ENCODE results near the gene EPS8. TPM values are rescaled to one million over a fixed set of nuclear protein-coding genes. Genes with fewer than 3 reads are reported as not detected.

Gene EPS8
- total RNA-seq, 1 experiment from 2014 or later, result 36.7 TPM

Small RNA genes lying within 50 kb of the gene (small RNA-seq; reads per million reads assigned to genes)
- not detected for gene RNU6-251P

Other genes with a start within 250 kb of the EPS8 start
- gene STRAP, start 93.0 kb upstream of the EPS8 start, total RNA-seq (2014; rRNA removed; shearing (Covaris generic)), result 116 and 118 TPM in 2 replicates
- 33.7 and 50.8 TPM in 2 replicates for gene DERA, start 121.9 kb upstream of the EPS8 start, total RNA-seq (2014; rRNA removed; shearing (Covaris generic))

Data from HT1080 (cell line).